Immature natural killer cell (primary cell): ENCODE data around the gene SLFN5. TPM values are rescaled to one million over a fixed set of nuclear protein-coding genes. Genes with fewer than 3 reads are reported as not detected.
"Not testable (repeated sequence)": the region's sequence is repeated elsewhere in the genome, so short reads cannot be mapped to it uniquely, and the experiment has no call there.

Experiments
- DNase-seq, 3 donors: peaks; one replicate each; pipeline ENCODE4 v3.0.0; 2022; ENCODE audit warnings: mixed read lengths in 1 of 3
- H3K27ac Mint-ChIP-seq, 6 donors: one replicate each; pipeline ENCODE4 v1.8.0; 2020; ENCODE audit warnings: mixed read lengths in 6 of 6, mild to moderate bottlenecking in 5 of 6, inconsistent platforms in 4 of 6, moderate library complexity in 3 of 6
- H3K27me3 Mint-ChIP-seq, 3 donors: one replicate each; pipeline ENCODE4 v1.8.0; 2020 to 2021; ENCODE audit warnings: low read depth in 3 of 3, mild to moderate bottlenecking in 3 of 3, mixed read lengths in 3 of 3, moderate library complexity in 3 of 3, inconsistent platforms in 1 of 3
- H3K36me3 Mint-ChIP-seq, 3 donors: one replicate each; pipeline ENCODE4 v1.8.0; 2020; ENCODE audit warnings: mixed read lengths in 3 of 3, inconsistent platforms in 2 of 3, mild to moderate bottlenecking in 2 of 3
- H3K4me1 Mint-ChIP-seq, 2 donors: one replicate each; pipeline ENCODE4 v1.8.0; 2020; ENCODE audit warnings: inconsistent platforms in 2 of 2, mild to moderate bottlenecking in 2 of 2, mixed read lengths in 2 of 2, moderate library complexity in 1 of 2
- H3K4me3 Mint-ChIP-seq, 5 donors: one replicate each; pipeline ENCODE4 v1.8.0; 2020; ENCODE audit warnings: mild to moderate bottlenecking in 5 of 5, mixed read lengths in 5 of 5, inconsistent platforms in 3 of 5, moderate library complexity in 3 of 5
- H3K9me3 Mint-ChIP-seq, 6 donors: one replicate each; pipeline ENCODE4 v1.8.0; 2020; ENCODE audit warnings: mild to moderate bottlenecking in 6 of 6, mixed read lengths in 6 of 6, inconsistent platforms in 4 of 6, moderate library complexity in 3 of 6
- polyA plus RNA-seq, 3 donors: library from polyadenylated mRNA; unstranded; fragments of 300-500 nt; fragmentation: Illumina TruSeq; gene quantifications; one replicate each; pipeline ENCODE4 v1.2.3, GENCODE V29; 2021

The SLFN5 gene
- polyA plus RNA-seq, 3 donors from 2014 or later = 38.5 to 156 (median 84.2) TPM

GRCh38 chr17:35284955-35285354, 42.1 kb downstream of the SLFN5 start:
- H3K4me1 Mint-ChIP-seq = peaks cover 17 to 18% of the 10 kb centered on the region in 2 donors
- H3K27ac Mint-ChIP-seq = no peak overlapping the region
- DNase-seq = no peak
- peaks cover 0 to 3% (median 1%) of the 10 kb centered on the region in 3 donors for H3K27me3 Mint-ChIP-seq
- H3K36me3 Mint-ChIP-seq = no peaks in the 10 kb centered on the region
- H3K4me3 Mint-ChIP-seq = no peak overlapping the region
- H3K9me3 Mint-ChIP-seq = peaks cover 0 to 6% (median 0%) of the 10 kb centered on the region in 6 donors

GRCh38 chr17:35286120-35286781, 43.4 kb downstream of the SLFN5 start:
- peaks cover 17 to 22% of the 10 kb centered on the region in 2 donors for H3K4me1 Mint-ChIP-seq
- peaks cover 0 to 3% (median 1%) of the 10 kb centered on the region in 3 donors for H3K27me3 Mint-ChIP-seq
- peak overlapping the region in 1 of 6 donors; percentile 12 for H3K27ac Mint-ChIP-seq
- H3K36me3 Mint-ChIP-seq = no peaks in the 10 kb centered on the region
- H3K9me3 Mint-ChIP-seq = peaks cover 0 to 6% (median 0%) of the 10 kb centered on the region in 6 donors
- H3K4me3 Mint-ChIP-seq = no peak overlapping the region
- DNase-seq = peak in 1 of 3 donors; percentile 1

GRCh38 chr17:35287286-35287811, 44.5 kb downstream of the SLFN5 start:
- H3K36me3 Mint-ChIP-seq = no peaks in the 10 kb centered on the region
- peak overlapping the region in 2 of 6 donors; percentile 17 to 29 for H3K27ac Mint-ChIP-seq
- H3K9me3 Mint-ChIP-seq = peaks cover 0 to 6% (median 0%) of the 10 kb centered on the region in 6 donors
- peaks cover 0 to 3% (median 1%) of the 10 kb centered on the region in 3 donors for H3K27me3 Mint-ChIP-seq
- no peak overlapping the region for H3K4me3 Mint-ChIP-seq
- peaks cover 17 to 22% of the 10 kb centered on the region in 2 donors for H3K4me1 Mint-ChIP-seq
- no peak for DNase-seq

GRCh38 chr17:35289222-35289621, 46.4 kb downstream of the SLFN5 start:
- Mint-ChIP-seq H3K27me3 (peaks cover 0 to 3% (median 1%) of the 10 kb centered on the region in 3 donors), H3K27ac (peak overlapping the region; percentile 85 to 97 (median 91)), H3K36me3 (no peaks in the 10 kb centered on the region), H3K9me3 (peaks cover 0 to 6% (median 0%) of the 10 kb centered on the region in 6 donors), H3K4me1 (peaks cover 17 to 22% of the 10 kb centered on the region in 2 donors), H3K4me3 (peak overlapping the region; percentile 74 to 93 (median 81))
- peak; percentile 26 to 45 (median 42) for DNase-seq

GRCh38 chr17:35291802-35292201, 48.9 kb downstream of the SLFN5 start:
- no peak overlapping the region for H3K27ac Mint-ChIP-seq
- peaks cover 0 to 3% (median 1%) of the 10 kb centered on the region in 3 donors for H3K27me3 Mint-ChIP-seq
- peaks cover 0 to 4% (median 0%) of the 10 kb centered on the region in 3 donors for H3K36me3 Mint-ChIP-seq
- H3K9me3 Mint-ChIP-seq = peaks cover 0 to 6% (median 0%) of the 10 kb centered on the region in 6 donors
- no peak overlapping the region for H3K4me3 Mint-ChIP-seq
- H3K4me1 Mint-ChIP-seq = peaks cover 17 to 22% of the 10 kb centered on the region in 2 donors
- DNase-seq = no peak

GRCh38 chr17:35293151-35293847, 50.4 kb downstream of the SLFN5 start:
- H3K9me3 Mint-ChIP-seq = peaks cover 0 to 6% (median 0%) of the 10 kb centered on the region in 6 donors
- no peak overlapping the region for H3K27ac Mint-ChIP-seq
- peaks cover 0 to 3% (median 1%) of the 10 kb centered on the region in 3 donors for H3K27me3 Mint-ChIP-seq

GRCh38 chr17:35294756-35295155, 51.9 kb downstream of the SLFN5 start:
- Mint-ChIP-seq H3K4me3 (no peak overlapping the region), H3K36me3 (peaks cover 0 to 10% (median 0%) of the 10 kb centered on the region in 3 donors), H3K27ac (no peak overlapping the region), H3K27me3 (peaks cover 3 to 4% (median 3%) of the 10 kb centered on the region in 3 donors), H3K4me1 (peaks cover under 1 to 5% of the 10 kb centered on the region in 2 donors), H3K9me3 (peaks cover 0 to 3% (median 0%) of the 10 kb centered on the region in 6 donors)
- no peak for DNase-seq

More at GRCh38 chr17:35293151-35293847, 50.4 kb downstream of the SLFN5 start:
- DNase-seq = no peak
- peaks cover 0 to 10% (median 0%) of the 10 kb centered on the region in 3 donors for H3K36me3 Mint-ChIP-seq
- H3K4me3 Mint-ChIP-seq = no peak overlapping the region
- H3K4me1 Mint-ChIP-seq = peaks cover 15 to 20% of the 10 kb centered on the region in 2 donors

GRCh38 chr17:35295686-35296085, 52.8 kb downstream of the SLFN5 start:
- peaks cover 0 to 5% (median 0%) of the 10 kb centered on the region in 6 donors for H3K9me3 Mint-ChIP-seq
- no peaks in the 10 kb centered on the region for H3K4me1 Mint-ChIP-seq
- no peak overlapping the region for H3K4me3 Mint-ChIP-seq
- H3K36me3 Mint-ChIP-seq = peaks cover 0 to 12% (median 0%) of the 10 kb centered on the region in 3 donors
- peaks cover 3% of the 10 kb centered on the region in 3 donors for H3K27me3 Mint-ChIP-seq
- no peak for DNase-seq
- H3K27ac Mint-ChIP-seq = no peak overlapping the region

- H3K9me3 Mint-ChIP-seq = peaks cover 5 to 10% (median 9%) of the 10 kb centered on the region in 6 donors
- peaks cover 3 to 7% (median 3%) of the 10 kb centered on the region in 3 donors for H3K27me3 Mint-ChIP-seq
- H3K27ac Mint-ChIP-seq = no peak overlapping the region
- no peak overlapping the region for H3K4me3 Mint-ChIP-seq
- DNase-seq = no peak
- H3K36me3 Mint-ChIP-seq = peaks cover 5 to 18% (median 8%) of the 10 kb centered on the region in 3 donors
- no peaks in the 10 kb centered on the region for H3K4me1 Mint-ChIP-seq
Observed at GRCh38 chr17:35297666-35298065, 54.8 kb downstream of the SLFN5 start.

- no peaks in the 10 kb centered on the region for H3K4me1 Mint-ChIP-seq
- no peak overlapping the region for H3K4me3 Mint-ChIP-seq
- H3K27me3 Mint-ChIP-seq = peaks cover 3 to 8% (median 3%) of the 10 kb centered on the region in 3 donors
- no peak overlapping the region for H3K27ac Mint-ChIP-seq
- no peak for DNase-seq
- peaks cover 9 to 26% (median 15%) of the 10 kb centered on the region in 3 donors for H3K36me3 Mint-ChIP-seq
- peaks cover 12 to 18% (median 16%) of the 10 kb centered on the region in 6 donors for H3K9me3 Mint-ChIP-seq
Observed at GRCh38 chr17:35298639-35299038, 55.8 kb downstream of the SLFN5 start.

GRCh38 chr17:35299135-35299534, 56.3 kb downstream of the SLFN5 start:
- peak overlapping the region in 1 of 6 donors; percentile 43 for H3K27ac Mint-ChIP-seq
- H3K36me3 Mint-ChIP-seq = peaks cover 13 to 31% (median 19%) of the 10 kb centered on the region in 3 donors
- no peak overlapping the region for H3K4me3 Mint-ChIP-seq

GRCh38 chr17:35309345-35309744, 66.5 kb downstream of the SLFN5 start:
- peak overlapping the region in 1 of 6 donors; percentile 40 for H3K27ac Mint-ChIP-seq
- not testable (repeated sequence) for H3K36me3 Mint-ChIP-seq, H3K4me3 Mint-ChIP-seq, DNase-seq, H3K9me3 Mint-ChIP-seq, H3K27me3 Mint-ChIP-seq
- peaks cover 21 to 23% of the 10 kb centered on the region in 2 donors for H3K4me1 Mint-ChIP-seq

More at GRCh38 chr17:35299135-35299534, 56.3 kb downstream of the SLFN5 start:
- DNase-seq = no peak
- no peaks in the 10 kb centered on the region for H3K4me1 Mint-ChIP-seq
- H3K9me3 Mint-ChIP-seq = peaks cover 17 to 23% (median 21%) of the 10 kb centered on the region in 6 donors
- H3K27me3 Mint-ChIP-seq = peaks cover 3 to 8% (median 3%) of the 10 kb centered on the region in 3 donors

GRCh38 chr17:35312346-35312745, 69.5 kb downstream of the SLFN5 start:
- H3K27ac Mint-ChIP-seq = peak overlapping the region; percentile 94 to 99 (median 98)
- peaks cover 36 to 51% of the 10 kb centered on the region in 2 donors for H3K4me1 Mint-ChIP-seq
- DNase-seq = no peak
- peaks cover 0 to 5% (median 0%) of the 10 kb centered on the region in 6 donors for H3K9me3 Mint-ChIP-seq
- H3K36me3 Mint-ChIP-seq = no peaks in the 10 kb centered on the region
- peaks cover 0 to 4% (median 0%) of the 10 kb centered on the region in 3 donors for H3K27me3 Mint-ChIP-seq
- H3K4me3 Mint-ChIP-seq = peak overlapping the region; percentile 9 to 95 (median 66)
